Measurements from ENCODE around the gene DNM3. TPM values are rescaled to one million over a fixed set of nuclear protein-coding genes. Genes with fewer than 3 reads are reported as not detected.

The DNM3 gene
- total RNA-seq, 1 donor from 2014 or later, result 2.1 TPM

DNA sequence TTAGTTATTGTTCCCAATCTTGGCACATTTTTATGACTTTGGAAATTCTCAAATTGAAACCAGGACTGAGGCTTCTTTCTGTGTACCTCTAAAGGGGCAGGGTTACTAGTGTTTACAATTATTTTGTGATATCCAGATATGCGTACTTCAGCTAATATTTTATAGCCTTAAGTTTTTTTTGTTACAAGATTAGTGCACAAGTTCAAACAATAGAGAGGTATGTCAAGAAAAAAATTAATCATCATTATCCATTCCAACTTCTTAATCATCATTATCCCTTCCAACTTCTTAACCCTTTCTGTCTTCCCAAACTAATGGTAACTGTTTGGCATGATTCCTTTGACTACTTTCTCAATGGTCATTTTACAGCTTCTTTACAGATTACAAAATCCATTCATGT lies 306.2 kb downstream of the DNM3 start:
- no peaks in the 10 kb centered on the region for H3K27me3 Mint-ChIP-seq
- ChIA-PET POLR2A (no interaction called here), CTCF (interaction anchor here (1.6 kb wide), 1 partner anchor 252 kb away, joined by 4 read pairs; no protein-coding TSS in a partner anchor)
- no peaks in the 10 kb centered on the region for H3K9me3 Mint-ChIP-seq
- DNase-seq (no peak), ATAC-seq (ENCODE audit: low read depth) (no peak)
- intact Hi-C loops (cut with micrococcal nuclease), result no loop called here
- TF ChIP-seq, protein P1, sequence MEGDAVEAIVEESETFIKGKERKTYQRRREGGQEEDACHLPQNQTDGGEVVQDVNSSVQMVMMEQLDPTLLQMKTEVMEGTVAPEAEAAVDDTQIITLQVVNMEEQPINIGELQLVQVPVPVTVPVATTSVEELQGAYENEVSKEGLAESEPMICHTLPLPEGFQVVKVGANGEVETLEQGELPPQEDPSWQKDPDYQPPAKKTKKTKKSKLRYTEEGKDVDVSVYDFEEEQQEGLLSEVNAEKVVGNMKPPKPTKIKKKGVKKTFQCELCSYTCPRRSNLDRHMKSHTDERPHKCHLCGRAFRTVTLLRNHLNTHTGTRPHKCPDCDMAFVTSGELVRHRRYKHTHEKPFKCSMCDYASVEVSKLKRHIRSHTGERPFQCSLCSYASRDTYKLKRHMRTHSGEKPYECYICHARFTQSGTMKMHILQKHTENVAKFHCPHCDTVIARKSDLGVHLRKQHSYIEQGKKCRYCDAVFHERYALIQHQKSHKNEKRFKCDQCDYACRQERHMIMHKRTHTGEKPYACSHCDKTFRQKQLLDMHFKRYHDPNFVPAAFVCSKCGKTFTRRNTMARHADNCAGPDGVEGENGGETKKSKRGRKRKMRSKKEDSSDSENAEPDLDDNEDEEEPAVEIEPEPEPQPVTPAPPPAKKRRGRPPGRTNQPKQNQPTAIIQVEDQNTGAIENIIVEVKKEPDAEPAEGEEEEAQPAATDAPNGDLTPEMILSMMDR (IDR thresholded peaks at IDR 0.05), result no peak
- H3K27ac Mint-ChIP-seq, result no peak overlapping the region
- H3K4me1 Mint-ChIP-seq, result peaks cover 3% of the 10 kb centered on the region
- H3K36me3 Mint-ChIP-seq (ENCODE audit: low read depth), result no peaks in the 10 kb centered on the region
- H3K4me3 Mint-ChIP-seq, result no peak overlapping the region

DNA sequence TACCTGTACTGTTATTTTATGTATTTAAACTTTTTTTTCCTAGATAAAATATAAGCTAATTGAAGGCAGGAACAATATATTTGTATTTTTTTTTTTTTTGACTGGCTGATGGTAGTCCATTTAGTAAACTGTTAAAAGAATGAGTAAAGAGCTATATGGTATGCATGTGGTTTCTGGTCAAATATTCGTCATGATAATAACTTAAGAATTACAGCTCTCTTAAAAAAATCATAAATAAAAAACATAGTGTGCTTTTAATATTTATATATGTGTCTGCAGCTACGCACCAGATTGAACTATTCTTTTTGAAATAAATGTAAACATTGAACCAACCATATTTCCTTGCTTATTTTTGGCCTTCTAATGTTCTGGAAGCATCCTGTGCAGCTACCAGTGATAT lies 306.9 kb downstream of the DNM3 start:
- DNase-seq (no peak), ATAC-seq (ENCODE audit: low read depth) (no peak)
- TF ChIP-seq, protein P1 (IDR thresholded peaks at IDR 0.05), result no peak
- POLR2A ChIA-PET, result no interaction called here
- H3K36me3 Mint-ChIP-seq (ENCODE audit: low read depth), result no peaks in the 10 kb centered on the region
- peaks cover 6% of the 10 kb centered on the region for H3K4me1 Mint-ChIP-seq
- H3K27me3 Mint-ChIP-seq, result no peaks in the 10 kb centered on the region
- no peaks in the 10 kb centered on the region for H3K9me3 Mint-ChIP-seq
- CTCF ChIA-PET, result interaction anchor here (0.6 to 1.6 kb wide), 2 partner anchors 144 to 251 kb away, joined by 3 to 4 read pairs; no protein-coding TSS in a partner anchor
- H3K4me3 Mint-ChIP-seq, result no peak overlapping the region
- intact Hi-C loops (cut with micrococcal nuclease), result no loop called here
- H3K27ac Mint-ChIP-seq, result no peak overlapping the region

DNA sequence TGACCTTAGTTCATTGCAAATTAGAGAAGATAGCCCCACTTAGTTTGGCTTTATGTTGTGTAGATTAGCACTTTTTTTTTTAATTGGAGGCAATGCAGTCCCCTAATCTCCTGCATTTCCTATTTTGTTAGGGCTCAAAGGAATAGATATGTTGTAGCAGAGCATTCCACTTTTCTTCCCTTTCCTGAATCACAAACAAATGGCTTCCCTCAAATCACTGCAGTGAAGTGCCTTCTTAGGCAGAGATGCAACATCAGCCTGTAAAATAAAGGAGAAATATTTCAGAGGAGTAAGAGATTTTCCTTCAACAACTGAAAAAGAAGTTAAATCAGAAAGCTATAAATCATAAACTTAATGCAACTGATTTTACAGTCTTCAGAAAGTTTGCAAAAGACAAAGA lies 307.4 kb downstream of the DNM3 start:
- no peak overlapping the region for H3K27ac Mint-ChIP-seq
- H3K4me3 Mint-ChIP-seq, result no peak overlapping the region
- H3K4me1 Mint-ChIP-seq, result peaks cover 11% of the 10 kb centered on the region
- TF ChIP-seq, protein P1 (IDR thresholded peaks at IDR 0.05), result no peak
- no peaks in the 10 kb centered on the region for H3K27me3 Mint-ChIP-seq
- intact Hi-C loops (cut with micrococcal nuclease), result no loop called here
- ChIA-PET CTCF (interaction anchor here (0.6 to 1.6 kb wide), 2 partner anchors 145 to 251 kb away, joined by 3 to 4 read pairs; no protein-coding TSS in a partner anchor), POLR2A (no interaction called here)
- ATAC-seq (ENCODE audit: low read depth) (no peak), DNase-seq (no peak)
- H3K9me3 Mint-ChIP-seq, result no peaks in the 10 kb centered on the region
- no peaks in the 10 kb centered on the region for H3K36me3 Mint-ChIP-seq (ENCODE audit: low read depth)

DNA sequence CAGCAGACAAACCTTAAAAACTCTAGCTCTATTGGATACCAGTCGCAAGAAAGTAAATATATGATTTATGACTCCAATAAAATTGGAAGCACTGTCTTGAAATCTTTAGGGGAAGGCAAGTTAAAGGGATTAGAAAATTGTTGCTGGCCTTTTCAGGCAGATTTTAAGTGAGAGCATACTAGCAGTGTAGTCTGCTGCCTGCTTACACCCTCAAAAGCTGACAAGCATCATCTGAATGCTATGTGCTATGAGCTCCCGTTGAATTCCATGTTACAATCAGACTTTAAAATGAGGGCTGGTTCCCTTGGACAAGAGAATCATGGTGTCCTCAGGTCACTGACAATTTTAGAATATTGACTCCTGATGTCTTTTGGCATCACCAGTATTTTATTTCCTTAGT lies 308.0 kb downstream of the DNM3 start:
- Mint-ChIP-seq H3K4me1 (peaks cover 15% of the 10 kb centered on the region), H3K4me3 (no peak overlapping the region), H3K9me3 (peaks cover under 1% of the 10 kb centered on the region), H3K36me3 (ENCODE audit: low read depth) (no peaks in the 10 kb centered on the region), H3K27ac (no peak overlapping the region), H3K27me3 (no peaks in the 10 kb centered on the region)
- no peak for ATAC-seq (ENCODE audit: low read depth)
- ChIA-PET CTCF (interaction anchor here (1.1 kb wide), 1 partner anchor 250 kb away, joined by 3 read pairs; no protein-coding TSS in a partner anchor), POLR2A (no interaction called here)
- intact Hi-C loops (cut with micrococcal nuclease), result no loop called here
- TF ChIP-seq, protein P1 (IDR thresholded peaks at IDR 0.05), result no peak
- no peak for DNase-seq

DNA sequence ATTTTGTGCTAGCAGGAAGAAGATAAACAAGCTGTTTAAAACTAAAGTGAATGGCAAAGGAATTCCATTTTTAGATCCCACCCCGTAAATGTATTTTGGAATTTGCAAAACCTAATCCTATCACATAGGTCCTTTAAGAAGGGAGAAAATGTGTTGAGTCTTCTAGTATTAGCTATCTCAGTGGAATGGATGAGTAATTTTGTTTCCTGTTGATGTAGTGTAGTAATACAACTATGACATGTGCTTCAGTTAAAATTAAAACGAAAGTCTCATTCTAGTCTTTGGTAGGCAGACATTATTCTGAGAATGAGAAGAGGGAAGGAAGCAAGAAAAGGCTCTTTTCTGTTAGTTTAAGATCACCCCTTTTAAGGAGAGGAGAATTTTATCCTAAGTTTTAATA lies 313.3 kb downstream of the DNM3 start:
- DNase-seq, result no peak
- intact Hi-C loops (cut with micrococcal nuclease), result loop anchor here (1.0 kb wide), 1 partner anchor 27 kb away; no protein-coding TSS in a partner anchor
- H3K27me3 Mint-ChIP-seq, result no peaks in the 10 kb centered on the region
- CTCF ChIA-PET, result interaction anchor here (1.5 to 2.2 kb wide), 3 partner anchors 64 to 245 kb away, joined by 3 to 6 read pairs (median 6); no protein-coding TSS in a partner anchor
- POLR2A ChIA-PET, result interaction anchor here (1.8 kb wide), 1 partner anchor 26 kb away, joined by 7 read pairs; no protein-coding TSS in a partner anchor
- ATAC-seq (ENCODE audit: low read depth), result peak; percentile 83
- TF ChIP-seq, protein P1 (IDR thresholded peaks at IDR 0.05), result no peak
- peak overlapping the region; percentile 67 for H3K4me3 Mint-ChIP-seq
- H3K4me1 Mint-ChIP-seq, result peaks cover 31% of the 10 kb centered on the region
- peak overlapping the region; percentile 89 for H3K27ac Mint-ChIP-seq
- H3K36me3 Mint-ChIP-seq (ENCODE audit: low read depth), result no peaks in the 10 kb centered on the region
- peaks cover 2% of the 10 kb centered on the region for H3K9me3 Mint-ChIP-seq
